SK-N-SH treated with all-trans-retinoic acid at 6 μM for 48 hours (cell line): ENCODE data around the gene WDR36.

Experiments
- ATAC-seq: fragments of 200-7000 bp; cut with Tn5 transposase; 3 replicates; pipeline ENCODE4 v1.9.1; 2020; ENCODE audit warnings: mild to moderate bottlenecking, moderate library complexity
- ARNTL ChIP-seq: fragments of 450-650 bp; formaldehyde crosslinking; IDR thresholded peaks from 2 replicates; pipeline ENCODE4 v1.5.0; 2020; ENCODE audit warnings: low read depth, mild to moderate bottlenecking, moderate library complexity, borderline replicate concordance
- BACH2 ChIP-seq: fragments of 250-450 bp; sonication (Bioruptor Pico); IDR thresholded peaks from 2 replicates; pipeline ENCODE4 v1.9.0; 2021; ENCODE audit warnings: mild to moderate bottlenecking, borderline replicate concordance
- CREB5 ChIP-seq: fragments of 250-450 bp; sonication (Bioruptor Pico); IDR thresholded peaks from 2 replicates; pipeline ENCODE4 v1.5.1; 2020; ENCODE audit warnings: low read depth, mild to moderate bottlenecking, moderate library complexity
- CSDC2 ChIP-seq: fragments of 250-450 bp; sonication (Bioruptor Pico); IDR thresholded peaks from 2 replicates; pipeline ENCODE4 v1.5.0; 2020; ENCODE audit warnings: mild to moderate bottlenecking, moderate library complexity
- CSRNP3 ChIP-seq: fragments of 250-450 bp; sonication (Bioruptor Pico); IDR thresholded peaks from 2 replicates; pipeline ENCODE4 v1.5.1; 2021; ENCODE audit warnings: mild to moderate bottlenecking, moderate library complexity
- ESRRG ChIP-seq: fragments of 250-450 bp; sonication (Bioruptor Pico); IDR thresholded peaks from 2 replicates; pipeline ENCODE4 v1.6.1; 2021; ENCODE audit warnings: mild to moderate bottlenecking
- GLIS3 ChIP-seq: fragments of 250-450 bp; sonication (Bioruptor Pico); IDR thresholded peaks from 2 replicates; pipeline ENCODE4 v1.5.0; 2020; ENCODE audit warnings: mild to moderate bottlenecking, moderate library complexity
- ISL1 ChIP-seq: fragments of 250-450 bp; sonication (Bioruptor Pico); IDR thresholded peaks from 2 replicates; pipeline ENCODE4 v2.1.2; 2022; ENCODE audit warnings: mild to moderate bottlenecking, moderate library complexity
- OSR1 ChIP-seq: fragments of 250-450 bp; sonication (Bioruptor Pico); IDR thresholded peaks from 2 replicates; pipeline ENCODE4 v1.8.0; 2022; ENCODE audit warnings: moderate library complexity, mild to moderate bottlenecking, inconsistent platforms
- PATZ1 ChIP-seq: fragments of 250-450 bp; sonication (Bioruptor Pico); IDR thresholded peaks from 2 replicates; pipeline ENCODE4 v1.8.0; 2020; ENCODE audit warnings: mild to moderate bottlenecking, moderate library complexity, borderline replicate concordance
- POU6F1 ChIP-seq: fragments of 250-450 bp; sonication (Bioruptor Pico); IDR thresholded peaks from 2 replicates; pipeline ENCODE4 v1.8.0; 2021; ENCODE audit warnings: low read depth, mild to moderate bottlenecking, moderate library complexity, borderline replicate concordance
- PPARA ChIP-seq: fragments of 250-450 bp; sonication (Bioruptor Pico); IDR thresholded peaks from 2 replicates; pipeline ENCODE4 v1.5.0; 2020; ENCODE audit warnings: mild to moderate bottlenecking, borderline replicate concordance
- RARB ChIP-seq: fragments of 250-450 bp; sonication (Bioruptor Pico); IDR thresholded peaks from 2 replicates; pipeline ENCODE4 v1.8.0; 2021; ENCODE audit warnings: mild to moderate bottlenecking, moderate library complexity
- SNAI2 ChIP-seq: fragments of 250-450 bp; sonication (Bioruptor Pico); IDR thresholded peaks from 2 replicates; pipeline ENCODE4 v1.5.0; 2020; ENCODE audit warnings: mild to moderate bottlenecking, moderate library complexity
- TCF4 ChIP-seq: fragments of 250-450 bp; sonication (Bioruptor Pico); IDR thresholded peaks from 2 replicates; pipeline ENCODE4 v1.8.0; 2021; ENCODE audit warnings: mild to moderate bottlenecking, moderate library complexity, borderline replicate concordance
- TOX ChIP-seq: fragments of 250-450 bp; sonication (Bioruptor Pico); IDR thresholded peaks from 2 replicates; pipeline ENCODE4 v1.8.0; 2021; ENCODE audit warnings: mild to moderate bottlenecking, moderate library complexity, borderline replicate concordance
- TSHZ2 ChIP-seq: fragments of 250-450 bp; sonication (Bioruptor Pico); IDR thresholded peaks from 2 replicates; pipeline ENCODE4 v1.5.0; 2020; ENCODE audit warnings: mild to moderate bottlenecking, moderate library complexity
- ZC3H10 ChIP-seq: fragments of 250-450 bp; sonication (Bioruptor Pico); IDR thresholded peaks from 2 replicates; pipeline ENCODE4 v1.5.1; 2021; ENCODE audit warnings: mild to moderate bottlenecking, moderate library complexity
- ZFP3 ChIP-seq: fragments of 250-450 bp; sonication (Bioruptor Pico); IDR thresholded peaks from 2 replicates; pipeline ENCODE4 v1.5.0; 2020; ENCODE audit warnings: mild to moderate bottlenecking, moderate library complexity
- ZFP30 ChIP-seq: fragments of 450-650 bp; formaldehyde crosslinking; IDR thresholded peaks from 2 replicates; pipeline ENCODE4 v1.5.0; 2022; ENCODE audit warnings: mild to moderate bottlenecking, moderate library complexity
- ZNF565 ChIP-seq: fragments of 450-650 bp; formaldehyde crosslinking; conservative IDR thresholded peaks from 2 replicates; pipeline ENCODE4 v1.5.0; 2020; ENCODE audit warnings: low read depth, mild to moderate bottlenecking, moderate library complexity
- ZNF70 ChIP-seq: fragments of 450-650 bp; formaldehyde crosslinking; IDR thresholded peaks from 2 replicates; pipeline ENCODE4 v1.5.0; 2020; ENCODE audit warnings: mild to moderate bottlenecking, moderate library complexity
- ZNF8 ChIP-seq: fragments of 450-650 bp; formaldehyde crosslinking; IDR thresholded peaks from 2 replicates; pipeline ENCODE4 v1.5.0; 2020; ENCODE audit warnings: mild to moderate bottlenecking, moderate library complexity

Gene WDR36

GRCh38 chr5:111092062-111092853 is at the start of gene WDR36:
Gene WDR36 (plus strand): TSS chr5:111092348. CDS start chr5:111092457, 109 bp downstream.
- peak; percentile 99 for ATAC-seq
- TF ChIP-seq CSDC2 (CRISPR knock-in tag) (no peak), ESRRG (CRISPR knock-in tag) (no peak), ZNF8 (CRISPR knock-in tag) (peak; percentile 31; the same call in 1 of the 2 replicates), BACH2 (no peak), CSRNP3 (CRISPR knock-in tag) (no peak), CREB5 (CRISPR knock-in tag) (no peak), PATZ1 (CRISPR knock-in tag) (no peak), RARB (CRISPR knock-in tag) (0 out of 2 replicates have a peak, but pooled peaks have one; percentile 48), TOX (CRISPR knock-in tag) (no peak), ZFP3 (CRISPR knock-in tag) (0 out of 2 replicates have a peak, but pooled peaks have one; percentile 59), TSHZ2 (CRISPR knock-in tag) (peak; percentile 53; the same call in 1 of the 2 replicates), ZFP30 (CRISPR knock-in tag) (peak; percentile 43; the same call in 1 of the 2 replicates), ARNTL (CRISPR knock-in tag) (no peak), GLIS3 (CRISPR knock-in tag) (no peak), ZNF565 (peak; percentile 71; the same call in 1 of the 2 replicates), TCF4 (CRISPR knock-in tag) (no peak), SNAI2 (CRISPR knock-in tag) (no peak), PPARA (0 out of 2 replicates have a peak, but pooled peaks have one; percentile 24), OSR1 (CRISPR knock-in tag) (no peak), POU6F1 (CRISPR knock-in tag) (no peak), ZNF70 (peak; percentile 14; the same call in 1 of the 2 replicates), ZC3H10 (no peak), ISL1 (0 out of 2 replicates have a peak, but pooled peaks have one; percentile 10)
